IMR-90 (cell line): Measurements from ENCODE around the gene PIK3CG. TPM values are rescaled to one million over a fixed set of nuclear protein-coding genes. Genes with fewer than 3 reads are reported as not detected.

Experiments
- ATAC-seq: fragments of 200-7000 bp; cut with Tn5 transposase; 2 replicates; pipeline ENCODE4 v1.9.1; 2020; ENCODE audit warnings: low read depth, mild to moderate bottlenecking, moderate library complexity
- BruUV-seq: library from RNA; stranded (reverse); fragments of 400-500 nt; replicated peaks from 2 replicates; lab custom pipeline; 2021; lab: Mats Ljungman, UMichigan
- CTCF ChIA-PET: fragments of 300-600 bp; formaldehyde crosslinking; extraction: SDS; loops from one replicate; lab custom pipeline; 2021; ENCODE audit warnings: antibody characterized with exemption; lab: Yijun Ruan, JAX
- POLR2A ChIA-PET: fragments of 300-600 bp; sonication (Branson Sonifier 250); formaldehyde crosslinking; loops from one replicate; lab custom pipeline; 2022; ENCODE audit warnings: antibody characterized with exemption; ENCODE audit not compliant: unreplicated experiment; lab: Charles Lee
- DNase-seq: peaks from one replicate; pipeline ENCODE4 v3.0.0; 2013
- H2AFZ ChIP-seq: replicated peaks from 2 replicates; pipeline ENCODE3; 2013; ENCODE audit warnings: low read length, mild to moderate bottlenecking; ENCODE audit not compliant: poor library complexity
- H2AK5ac ChIP-seq: 2 replicates; pipeline ENCODE4 v1.6.1; 2013; ENCODE audit warnings: low read depth, low read length, inconsistent platforms
- H2AK9ac ChIP-seq: replicated peaks from 2 replicates; pipeline ENCODE3; 2013; ENCODE audit warnings: mild to moderate bottlenecking, low read depth, low read length, moderate library complexity; ENCODE audit not compliant: poor library complexity
- H2BK120ac ChIP-seq: 2 replicates; pipeline ENCODE4 v1.6.1; 2013; ENCODE audit warnings: low read depth, low read length, inconsistent platforms
- H2BK15ac ChIP-seq: 3 replicates; pipeline ENCODE4 v1.6.1; 2013; ENCODE audit warnings: low read depth, low read length, inconsistent platforms
- H2BK20ac ChIP-seq: 2 replicates; pipeline ENCODE4 v1.6.1; 2013; ENCODE audit warnings: low read depth, mild to moderate bottlenecking, inconsistent platforms, low read length, moderate library complexity
- H2BK5ac ChIP-seq: 2 replicates; pipeline ENCODE4 v1.6.1; 2013; ENCODE audit warnings: mild to moderate bottlenecking, low read depth, low read length, inconsistent platforms; ENCODE audit not compliant: poor library complexity, severe bottlenecking
- H3K14ac ChIP-seq: replicated peaks from 2 replicates; pipeline ENCODE4 v1.6.1; 2013; ENCODE audit warnings: low read depth, low read length, inconsistent platforms
- H3K18ac ChIP-seq: 2 replicates; pipeline ENCODE4 v1.6.1; 2013; ENCODE audit warnings: low read depth, low read length, control low read depth
- H3K23ac ChIP-seq: 2 replicates; pipeline ENCODE4 v1.6.1; 2013; ENCODE audit warnings: low read depth, low read length, inconsistent platforms
- H3K27ac ChIP-seq: 2 replicates; pipeline ENCODE4 v1.5.1; 2013; ENCODE audit warnings: mild to moderate bottlenecking, control low read depth, low read length; ENCODE audit not compliant: insufficient read depth
- H3K27me3 ChIP-seq: 2 replicates; pipeline ENCODE4 v1.6.1; 2013; ENCODE audit warnings: low read length; ENCODE audit not compliant: control insufficient read depth, insufficient read depth
- H3K36me3 ChIP-seq: 2 replicates; pipeline ENCODE4 v1.6.1; 2013; ENCODE audit warnings: low read length, mixed read lengths; ENCODE audit not compliant: control insufficient read depth, insufficient read depth
- H3K4ac ChIP-seq: 2 replicates; pipeline ENCODE4 v1.6.1; 2013; ENCODE audit warnings: low read depth, low read length, inconsistent platforms
- H3K4me1 ChIP-seq: 2 replicates; pipeline ENCODE4 v1.6.1; 2013; ENCODE audit warnings: low read length, mixed read lengths; ENCODE audit not compliant: control insufficient read depth, insufficient read depth
- H3K4me2 ChIP-seq: 2 replicates; pipeline ENCODE4 v1.6.1; 2013; ENCODE audit warnings: low read depth, mild to moderate bottlenecking, control low read depth, low read length, moderate library complexity
- H3K4me3 ChIP-seq: 2 replicates; pipeline ENCODE4 v1.5.1; 2013; ENCODE audit warnings: low read depth, mild to moderate bottlenecking, control low read depth, low read length, moderate library complexity; ENCODE audit not compliant: insufficient read depth
- H3K56ac ChIP-seq: 2 replicates; pipeline ENCODE4 v1.6.1; 2013; ENCODE audit warnings: low read length, inconsistent platforms; ENCODE audit not compliant: insufficient read depth; ENCODE audit errors: extremely low read depth
- H3K79me1 ChIP-seq, 2 experiments: 2 replicates each; pipeline ENCODE4 v1.6.1; 2013; ENCODE audit warnings: low read length in 2 of 2, inconsistent platforms in 1 of 2, low read depth in 1 of 2
- H3K9ac ChIP-seq: 2 replicates; pipeline ENCODE4 v1.6.1; 2013; ENCODE audit warnings: low read depth, low read length, control low read depth
- H3K9me1 ChIP-seq: 2 replicates; pipeline ENCODE4 v1.6.1; 2013; ENCODE audit warnings: low read length, inconsistent platforms; ENCODE audit not compliant: insufficient read depth
- H3K9me3 ChIP-seq: 2 replicates; pipeline ENCODE4 v1.6.1; 2013; ENCODE audit warnings: low read length; ENCODE audit not compliant: control insufficient read depth, insufficient read depth
- H4K20me1 ChIP-seq: 2 replicates; pipeline ENCODE4 v1.6.1; 2013; ENCODE audit warnings: low read length, inconsistent platforms; ENCODE audit not compliant: insufficient read depth
- H4K5ac ChIP-seq: 2 replicates; pipeline ENCODE4 v1.6.1; 2013; ENCODE audit warnings: mild to moderate bottlenecking, low read depth, low read length, control low read depth
- H4K8ac ChIP-seq, 2 experiments: 2 replicates each; pipeline ENCODE4 v1.6.1; 2013; ENCODE audit warnings: low read depth in 2 of 2, low read length in 2 of 2, control low read depth in 1 of 2, inconsistent platforms in 1 of 2
- H4K91ac ChIP-seq: 2 replicates; pipeline ENCODE4 v1.6.1; 2013; ENCODE audit warnings: low read depth, low read length, inconsistent platforms; ENCODE audit not compliant: insufficient read depth
- BHLHE40 ChIP-seq: fragments of 150-350 bp; IDR thresholded peaks from 2 replicates; pipeline ENCODE4 v1.6.1; 2016; ENCODE audit warnings: mild to moderate bottlenecking, low read depth, low read length
- CEBPB ChIP-seq: IDR thresholded peaks from 2 replicates; pipeline ENCODE4 v1.6.1; 2012; ENCODE audit warnings: low read depth, low read length, improper control_type of control experiment
- CHD1 ChIP-seq: IDR thresholded peaks from 2 replicates; pipeline ENCODE4 v1.6.1; 2012; ENCODE audit warnings: low read depth, low read length, improper control_type of control experiment
- FOS ChIP-seq: fragments of 150-350 bp; IDR thresholded peaks from 2 replicates; pipeline ENCODE4 v1.6.1; 2016; ENCODE audit warnings: low read depth, low read length
- MAFK ChIP-seq: IDR thresholded peaks from 2 replicates; pipeline ENCODE4 v1.6.1; 2012; ENCODE audit warnings: low read depth, low read length, improper control_type of control experiment
- MAZ ChIP-seq: IDR thresholded peaks from 2 replicates; pipeline ENCODE4 v1.6.1; 2012; ENCODE audit warnings: low read depth, mild to moderate bottlenecking, low read length, improper control_type of control experiment, moderate library complexity, borderline replicate concordance
- MXI1 ChIP-seq: IDR thresholded peaks from 2 replicates; pipeline ENCODE4 v1.6.1; 2012; ENCODE audit warnings: low read depth, mild to moderate bottlenecking, low read length, moderate library complexity, borderline replicate concordance
- NFE2L2 ChIP-seq: fragments of 150-350 bp; IDR thresholded peaks from 2 replicates; pipeline ENCODE4 v1.6.1; 2016; ENCODE audit warnings: low read depth, mild to moderate bottlenecking, low read length
- POLR2A ChIP-seq: IDR thresholded peaks from 2 replicates; pipeline ENCODE4 v1.6.1; 2012; ENCODE audit warnings: mild to moderate bottlenecking, low read depth, low read length
- RAD21 ChIP-seq: IDR thresholded peaks from 2 replicates; pipeline ENCODE4 v1.6.1; 2012; ENCODE audit warnings: low read length, improper control_type of control experiment
- RCOR1 ChIP-seq: IDR thresholded peaks from 2 replicates; pipeline ENCODE4 v1.6.1; 2012; ENCODE audit warnings: mild to moderate bottlenecking, low read length, improper control_type of control experiment; ENCODE audit not compliant: insufficient replicate concordance
- RFX5 ChIP-seq: IDR thresholded peaks from 2 replicates; pipeline ENCODE4 v1.8.0; 2012; ENCODE audit warnings: low read depth, mild to moderate bottlenecking, low read length, moderate library complexity
- SMC3 ChIP-seq: fragments of 150-350 bp; IDR thresholded peaks from 2 replicates; pipeline ENCODE4 v1.6.1; 2016; ENCODE audit warnings: low read depth, mild to moderate bottlenecking, antibody characterized with exemption, low read length, moderate library complexity
- WGBS, 2 experiments: methylation state at CpG; one replicate each; pipeline versions ENCODE4 v1.1.5 to v1.1.7; 2013; ENCODE audit warnings: missing lambda C conversion rate in 2 of 2; ENCODE audit not compliant: insufficient read length in 1 of 2; ENCODE audit errors: extremely low coverage in 2 of 2; 5-methylcytosine and 5-hydroxymethylcytosine counted together
- dilution Hi-C: fragments of 300-500 bp; cut with HindIII; formaldehyde crosslinking; loops from one replicate; pipeline ENCODE4 v1.14.3; 2018; ENCODE audit warnings: low sequenced_read_pairs; ENCODE audit not compliant: unreplicated experiment
- in situ Hi-C: fragments of 300-500 bp; cut with MboI; formaldehyde crosslinking; loops from 3 replicates; pipeline ENCODE4 v1.14.3; 2019; ENCODE audit warnings: low sequenced_read_pairs, inconsistent platforms, mixed read lengths
- intact Hi-C: fragments of 100-400 bp; cut with micrococcal nuclease; formaldehyde crosslinking; loops from 2 replicates; pipeline ENCODE4 v1.10.0; 2022
- polyA plus RNA-seq, 3 experiments: library from polyadenylated mRNA; depleted of rRNA; stranded (reverse); fragments of >200 nt; gene quantifications; 2 replicates each; pipeline ENCODE4 v1.2.3, GENCODE V29; 2012; ENCODE audit warnings: low replicate concordance in 1 of 3
- total RNA-seq: library from RNA; depleted of rRNA; stranded (reverse); fragments of >200 nt; gene quantifications from 2 replicates; pipeline ENCODE4 v1.2.3, GENCODE V29; 2012
- TF ChIP-seq, protein P1 (sequence below): conservative IDR thresholded peaks from 2 replicates; pipeline ENCODE4 v1.5.1; 2012; ENCODE audit warnings: mild to moderate bottlenecking, low read depth, low read length, improper control_type of control experiment
- TF ChIP-seq, protein P2 (sequence below): fragments of 150-350 bp; IDR thresholded peaks from 2 replicates; pipeline ENCODE4 v1.6.1; 2017; ENCODE audit warnings: mild to moderate bottlenecking, antibody characterized with exemption, low read length, low read depth
- TF ChIP-seq, protein P3 (sequence below): fragments of 150-350 bp; IDR thresholded peaks from 2 replicates; pipeline ENCODE4 v1.6.1; 2016; ENCODE audit warnings: low read depth, mild to moderate bottlenecking, low read length, moderate library complexity, borderline replicate concordance

Gene PIK3CG
- total and polyA plus RNA-seq, 2 of the 4 experiments (the other 2 are of a cell fraction), result under 0.01 TPM; not detected in 1

DNA sequence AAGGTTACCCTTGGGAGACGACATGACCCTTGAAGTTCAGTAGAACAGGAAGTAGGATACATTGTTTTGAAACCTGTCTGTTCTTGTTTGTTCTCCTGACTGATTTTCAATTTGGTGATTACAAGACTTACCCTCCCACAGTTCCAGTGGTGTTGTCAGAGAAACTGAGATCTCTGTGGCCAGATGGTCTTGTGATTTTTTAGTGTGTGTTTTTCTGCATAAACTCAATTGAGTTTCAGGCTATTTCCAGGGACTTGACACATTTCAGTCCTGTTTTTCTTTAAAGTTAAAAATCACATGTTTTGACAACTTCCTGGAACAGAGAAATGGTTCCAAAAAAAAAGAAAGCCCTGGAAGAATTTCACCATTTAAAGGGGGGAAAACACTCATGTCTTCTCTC, 22.3 kb downstream of the PIK3CG start:
- POLR2A ChIA-PET, result no interaction called here
- intact Hi-C loops, result no loop called here
- no peak overlapping the region for H3K18ac ChIP-seq

More for the DNA sequence above, 22.3 kb downstream of the PIK3CG start:
- no peak overlapping the region for H3K14ac ChIP-seq
- CTCF ChIA-PET, result no interaction called here
- H2BK120ac ChIP-seq, result no peak overlapping the region
- H2BK20ac ChIP-seq, result no peak overlapping the region
- H3K56ac ChIP-seq, result no peak overlapping the region
- DNase-seq (no peak), ATAC-seq (no peak)
- H2BK15ac ChIP-seq, result no peak overlapping the region
- no peak overlapping the region for H3K9ac ChIP-seq
- no TSS peak for BruUV-seq
- no CpG with 5 or more reads among the region's 1 CpG for WGBS, 2 experiments
- H4K91ac ChIP-seq, result no peak overlapping the region
- no peak overlapping the region for H2BK5ac ChIP-seq
- no peaks in the 10 kb centered on the region for H4K20me1 ChIP-seq
- no peak overlapping the region for H2AFZ ChIP-seq
- H3K4me2 ChIP-seq, result no peak overlapping the region
- H2AK9ac ChIP-seq, result no peak overlapping the region
- H3K4me1 ChIP-seq, result no peaks in the 10 kb centered on the region
- H3K23ac ChIP-seq, result no peak overlapping the region
- no peaks in the 10 kb centered on the region for H3K36me3 ChIP-seq
- in situ Hi-C loops (no loop called here), dilution Hi-C loops (no loop called here)
- no peak overlapping the region for H3K27ac ChIP-seq
- H2AK5ac ChIP-seq, result no peak overlapping the region
- H3K4me3 ChIP-seq, result no peak overlapping the region
- H3K9me1 ChIP-seq, result no peaks in the 10 kb centered on the region
- TF ChIP-seq MAFK (no peak), FOS (no peak), CHD1 (no peak), MAZ (no peak), RCOR1 (no peak), BHLHE40 (no peak), NFE2L2 (no peak), RFX5 (no peak), RAD21 (no peak), CEBPB (no peak), SMC3 (no peak), POLR2A (no peak), MXI1 (no peak)
- TF ChIP-seq, protein P1, sequence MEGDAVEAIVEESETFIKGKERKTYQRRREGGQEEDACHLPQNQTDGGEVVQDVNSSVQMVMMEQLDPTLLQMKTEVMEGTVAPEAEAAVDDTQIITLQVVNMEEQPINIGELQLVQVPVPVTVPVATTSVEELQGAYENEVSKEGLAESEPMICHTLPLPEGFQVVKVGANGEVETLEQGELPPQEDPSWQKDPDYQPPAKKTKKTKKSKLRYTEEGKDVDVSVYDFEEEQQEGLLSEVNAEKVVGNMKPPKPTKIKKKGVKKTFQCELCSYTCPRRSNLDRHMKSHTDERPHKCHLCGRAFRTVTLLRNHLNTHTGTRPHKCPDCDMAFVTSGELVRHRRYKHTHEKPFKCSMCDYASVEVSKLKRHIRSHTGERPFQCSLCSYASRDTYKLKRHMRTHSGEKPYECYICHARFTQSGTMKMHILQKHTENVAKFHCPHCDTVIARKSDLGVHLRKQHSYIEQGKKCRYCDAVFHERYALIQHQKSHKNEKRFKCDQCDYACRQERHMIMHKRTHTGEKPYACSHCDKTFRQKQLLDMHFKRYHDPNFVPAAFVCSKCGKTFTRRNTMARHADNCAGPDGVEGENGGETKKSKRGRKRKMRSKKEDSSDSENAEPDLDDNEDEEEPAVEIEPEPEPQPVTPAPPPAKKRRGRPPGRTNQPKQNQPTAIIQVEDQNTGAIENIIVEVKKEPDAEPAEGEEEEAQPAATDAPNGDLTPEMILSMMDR, result no peak
- TF ChIP-seq, protein P2, sequence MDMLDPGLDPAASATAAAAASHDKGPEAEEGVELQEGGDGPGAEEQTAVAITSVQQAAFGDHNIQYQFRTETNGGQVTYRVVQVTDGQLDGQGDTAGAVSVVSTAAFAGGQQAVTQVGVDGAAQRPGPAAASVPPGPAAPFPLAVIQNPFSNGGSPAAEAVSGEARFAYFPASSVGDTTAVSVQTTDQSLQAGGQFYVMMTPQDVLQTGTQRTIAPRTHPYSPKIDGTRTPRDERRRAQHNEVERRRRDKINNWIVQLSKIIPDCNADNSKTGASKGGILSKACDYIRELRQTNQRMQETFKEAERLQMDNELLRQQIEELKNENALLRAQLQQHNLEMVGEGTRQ, result no peak
- TF ChIP-seq, protein P3, sequence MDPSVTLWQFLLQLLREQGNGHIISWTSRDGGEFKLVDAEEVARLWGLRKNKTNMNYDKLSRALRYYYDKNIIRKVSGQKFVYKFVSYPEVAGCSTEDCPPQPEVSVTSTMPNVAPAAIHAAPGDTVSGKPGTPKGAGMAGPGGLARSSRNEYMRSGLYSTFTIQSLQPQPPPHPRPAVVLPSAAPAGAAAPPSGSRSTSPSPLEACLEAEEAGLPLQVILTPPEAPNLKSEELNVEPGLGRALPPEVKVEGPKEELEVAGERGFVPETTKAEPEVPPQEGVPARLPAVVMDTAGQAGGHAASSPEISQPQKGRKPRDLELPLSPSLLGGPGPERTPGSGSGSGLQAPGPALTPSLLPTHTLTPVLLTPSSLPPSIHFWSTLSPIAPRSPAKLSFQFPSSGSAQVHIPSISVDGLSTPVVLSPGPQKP, result no peak
- H3K79me1 ChIP-seq, result no peaks in the 10 kb centered on the region
- H3K27me3 ChIP-seq, result peaks cover 5% of the 10 kb centered on the region
- no peaks in the 10 kb centered on the region; the same call in 1 of the 2 replicates for H3K9me3 ChIP-seq
- no peak overlapping the region for H4K5ac ChIP-seq
- no peak overlapping the region for H3K4ac ChIP-seq
- no peak overlapping the region for H4K8ac ChIP-seq
